Measurements from ENCODE around the gene HIVEP3. TPM values are rescaled to one million over a fixed set of nuclear protein-coding genes. Genes with fewer than 3 reads are reported as not detected.

The HIVEP3 gene
- polyA plus RNA-seq, 1 of the 3 experiments (the other 2 are of a cell fraction): 6.4 TPM

DNA sequence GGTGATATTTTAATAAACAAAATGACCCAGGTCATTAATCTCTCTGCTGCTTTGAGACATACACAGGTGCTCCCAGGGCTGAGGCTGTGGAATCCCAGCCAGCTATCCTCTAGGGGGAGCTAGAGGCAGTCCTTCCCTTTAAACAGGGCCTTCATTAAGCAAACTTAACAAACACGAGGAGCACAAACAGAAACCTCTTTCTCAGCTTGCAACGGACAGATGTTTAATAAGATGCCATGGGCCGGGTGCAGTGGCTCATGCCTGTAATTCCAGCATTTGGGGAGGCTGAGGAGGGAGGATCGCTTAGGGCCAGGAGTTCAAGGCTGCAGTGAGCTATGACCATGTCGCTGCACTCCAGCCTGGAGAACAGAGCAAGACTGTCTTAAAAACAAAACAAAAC is 106.7 kb downstream of the HIVEP3 start:
- Histone ChIP-seq H3K9ac (no peak overlapping the region), H3K4me1 (ENCODE audit: control insufficient read depth in 1 of 2, insufficient read depth in 2 of 2, low read depth in 1 of 2, low read length in 1 of 2) (peaks cover 0 to 16% of the 10 kb centered on the region in 2 experiments; a peak in 1 of 4 replicates), H3F3A (replicated peaks; ENCODE audit: insufficient read depth) (no peaks in the 10 kb centered on the region), H3K9me2 (no peaks in the 10 kb centered on the region), H2AFZ (ENCODE audit: low read depth) (no peak overlapping the region), H3K79me2 (ENCODE audit: insufficient read depth) (no peaks in the 10 kb centered on the region), H3K4me3 (ENCODE audit: low read depth in 2 of 2, low read length in 1 of 2) (no peak overlapping the region; a peak in 1 of 4 replicates), H3K4me2 (no peak overlapping the region), H3K27ac (ENCODE audit: low read depth in 2 of 2, low read length in 1 of 2) (peak overlapping the region in 1 of 2 experiments; percentile 38; a peak in 1 of 4 replicates), H4K20me1 (ENCODE audit: insufficient read depth) (no peaks in the 10 kb centered on the region), H3K27me3 (ENCODE audit: insufficient read depth) (no peaks in the 10 kb centered on the region), H3K9me3 (no peaks in the 10 kb centered on the region), H3K36me3 (replicated peaks in 1 of 2; ENCODE audit: control insufficient read depth in 1 of 2, insufficient read depth in 2 of 2, low read length in 1 of 2) (no peaks in the 10 kb centered on the region)
- WGBS (ENCODE audit: low lambda C conversion rate): 39% methylated on average over 5 of the region's 5 CpGs
- ChIA-PET POLR2A (no interaction called here), CTCF (interaction anchor here (0.6 to 2.1 kb wide), 30 partner anchors 9 to 513 kb away, joined by 3 to 9 read pairs (median 4); partner anchors contain the start of gene HIVEP3)
- peak; percentile 73 for DNase-seq
- peak; percentile 72 for TF ChIP-seq SMC3 (IDR thresholded peaks at IDR 0.05; ENCODE audit: low read depth, low read length)
- TF ChIP-seq CHD2 (IDR thresholded peaks at IDR 0.05; ENCODE audit: low read length, partially characterized antibody): no peak
- no peak for TF ChIP-seq FOSL2 (IDR thresholded peaks at IDR 0.05; ENCODE audit: borderline replicate concordance, low read depth)
- no peak for TF ChIP-seq FOXM1 (IDR thresholded peaks at IDR 0.05; ENCODE audit: low read depth)
- TF ChIP-seq NRF1 (IDR thresholded peaks at IDR 0.05; ENCODE audit: low read depth, low read length): no peak
- TF ChIP-seq FOXJ3 (CRISPR knock-in tag; IDR thresholded peaks at IDR 0.05): no peak
- TF ChIP-seq, protein P1, sequence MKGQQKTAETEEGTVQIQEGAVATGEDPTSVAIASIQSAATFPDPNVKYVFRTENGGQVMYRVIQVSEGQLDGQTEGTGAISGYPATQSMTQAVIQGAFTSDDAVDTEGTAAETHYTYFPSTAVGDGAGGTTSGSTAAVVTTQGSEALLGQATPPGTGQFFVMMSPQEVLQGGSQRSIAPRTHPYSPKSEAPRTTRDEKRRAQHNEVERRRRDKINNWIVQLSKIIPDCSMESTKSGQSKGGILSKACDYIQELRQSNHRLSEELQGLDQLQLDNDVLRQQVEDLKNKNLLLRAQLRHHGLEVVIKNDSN (IDR thresholded peaks at IDR 0.05; ENCODE audit: borderline replicate concordance, low read depth): no peak
- peak; percentile 82 for TF ChIP-seq RAD21 (IDR thresholded peaks at IDR 0.05; ENCODE audit: low read length)
- TF ChIP-seq, protein P2, sequence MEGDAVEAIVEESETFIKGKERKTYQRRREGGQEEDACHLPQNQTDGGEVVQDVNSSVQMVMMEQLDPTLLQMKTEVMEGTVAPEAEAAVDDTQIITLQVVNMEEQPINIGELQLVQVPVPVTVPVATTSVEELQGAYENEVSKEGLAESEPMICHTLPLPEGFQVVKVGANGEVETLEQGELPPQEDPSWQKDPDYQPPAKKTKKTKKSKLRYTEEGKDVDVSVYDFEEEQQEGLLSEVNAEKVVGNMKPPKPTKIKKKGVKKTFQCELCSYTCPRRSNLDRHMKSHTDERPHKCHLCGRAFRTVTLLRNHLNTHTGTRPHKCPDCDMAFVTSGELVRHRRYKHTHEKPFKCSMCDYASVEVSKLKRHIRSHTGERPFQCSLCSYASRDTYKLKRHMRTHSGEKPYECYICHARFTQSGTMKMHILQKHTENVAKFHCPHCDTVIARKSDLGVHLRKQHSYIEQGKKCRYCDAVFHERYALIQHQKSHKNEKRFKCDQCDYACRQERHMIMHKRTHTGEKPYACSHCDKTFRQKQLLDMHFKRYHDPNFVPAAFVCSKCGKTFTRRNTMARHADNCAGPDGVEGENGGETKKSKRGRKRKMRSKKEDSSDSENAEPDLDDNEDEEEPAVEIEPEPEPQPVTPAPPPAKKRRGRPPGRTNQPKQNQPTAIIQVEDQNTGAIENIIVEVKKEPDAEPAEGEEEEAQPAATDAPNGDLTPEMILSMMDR (IDR thresholded peaks at IDR 0.05): peak; percentile 80
- no peak for TF ChIP-seq POLR2AphosphoS5 (IDR thresholded peaks at IDR 0.05; ENCODE audit: low read depth, low read length)

DNA sequence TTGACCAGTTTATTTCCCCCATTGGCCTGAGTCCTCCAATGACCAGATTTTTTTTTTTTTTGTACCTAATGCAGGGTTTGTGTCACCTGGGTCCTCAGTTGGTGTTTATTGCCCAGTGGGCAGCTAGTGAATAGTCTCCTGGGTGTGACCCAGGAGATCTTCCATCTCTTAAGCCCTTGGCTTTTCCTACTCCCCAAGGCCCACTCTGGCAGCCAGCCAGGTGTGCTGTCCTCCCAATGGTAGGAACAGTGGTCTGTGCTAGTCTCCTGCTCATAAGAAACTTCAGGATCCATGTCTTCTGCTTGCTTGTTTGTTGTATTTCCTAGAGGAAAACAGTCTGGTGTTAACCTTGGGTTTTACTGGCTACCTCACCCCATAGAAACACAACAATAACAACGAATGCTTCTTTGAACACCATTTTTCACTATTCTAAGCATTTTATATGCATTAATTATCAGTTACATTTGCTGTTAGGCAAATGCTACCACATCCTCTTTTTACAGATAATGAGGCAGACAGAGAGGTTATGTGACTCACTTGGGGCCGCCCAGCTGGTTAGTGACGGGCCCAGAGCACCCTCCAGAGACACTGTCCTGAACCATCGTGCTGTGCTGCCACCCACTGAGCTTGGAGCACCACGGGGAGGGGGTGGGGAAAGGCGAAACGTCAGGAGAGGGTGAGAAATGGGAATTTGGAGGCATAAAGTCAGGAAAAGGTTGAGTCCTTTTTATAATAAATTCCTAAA is 107.5 kb downstream of the HIVEP3 start:
- H3K9me3 ChIP-seq: no peaks in the 10 kb centered on the region
- H3F3A ChIP-seq (replicated peaks; ENCODE audit: insufficient read depth): no peaks in the 10 kb centered on the region
- H3K27me3 ChIP-seq (ENCODE audit: insufficient read depth): no peaks in the 10 kb centered on the region
- no peak for DNase-seq
- no peak overlapping the region for H3K9ac ChIP-seq
- TF ChIP-seq RXRA (IDR thresholded peaks at IDR 0.05; ENCODE audit: borderline replicate concordance, low read depth) (no peak), SMC3 (IDR thresholded peaks at IDR 0.05; ENCODE audit: low read depth, low read length) (no peak), TCF12 (IDR thresholded peaks at IDR 0.05) (no peak), ELF1 (IDR thresholded peaks at IDR 0.05) (no peak), RCOR1 (IDR thresholded peaks at IDR 0.05; ENCODE audit: low read length) (no peak)
- TF ChIP-seq, protein P3, sequence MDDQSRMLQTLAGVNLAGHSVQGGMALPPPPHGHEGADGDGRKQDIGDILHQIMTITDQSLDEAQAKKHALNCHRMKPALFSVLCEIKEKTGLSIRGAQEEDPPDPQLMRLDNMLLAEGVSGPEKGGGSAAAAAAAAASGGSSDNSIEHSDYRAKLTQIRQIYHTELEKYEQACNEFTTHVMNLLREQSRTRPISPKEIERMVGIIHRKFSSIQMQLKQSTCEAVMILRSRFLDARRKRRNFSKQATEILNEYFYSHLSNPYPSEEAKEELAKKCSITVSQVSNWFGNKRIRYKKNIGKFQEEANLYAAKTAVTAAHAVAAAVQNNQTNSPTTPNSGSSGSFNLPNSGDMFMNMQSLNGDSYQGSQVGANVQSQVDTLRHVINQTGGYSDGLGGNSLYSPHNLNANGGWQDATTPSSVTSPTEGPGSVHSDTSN (IDR thresholded peaks at IDR 0.05): no peak
- H3K4me2 ChIP-seq: no peak overlapping the region
- no peaks in the 10 kb centered on the region for H3K36me3 ChIP-seq (replicated peaks in 1 of 2; ENCODE audit: control insufficient read depth in 1 of 2, insufficient read depth in 2 of 2, low read length in 1 of 2)
- ChIA-PET POLR2A (no interaction called here), CTCF (interaction anchor here (1.0 to 2.1 kb wide), 19 partner anchors 9 to 514 kb away, joined by 3 to 9 read pairs (median 4); partner anchors contain the start of gene HIVEP3)
- no peak overlapping the region for H3K4me3 ChIP-seq (ENCODE audit: low read depth in 2 of 2, low read length in 1 of 2)
- no peaks in the 10 kb centered on the region for H3K79me2 ChIP-seq (ENCODE audit: insufficient read depth)
- no peak overlapping the region for H2AFZ ChIP-seq (ENCODE audit: low read depth)
- H3K4me1 ChIP-seq (ENCODE audit: control insufficient read depth in 1 of 2, insufficient read depth in 2 of 2, low read depth in 1 of 2, low read length in 1 of 2): peaks cover 0 to 16% of the 10 kb centered on the region in 2 experiments; a peak in 1 of 4 replicates
- WGBS (ENCODE audit: low lambda C conversion rate): 69% methylated on average over 7 of the region's 7 CpGs
- no peaks in the 10 kb centered on the region for H3K9me2 ChIP-seq
- no peak overlapping the region for H3K27ac ChIP-seq (ENCODE audit: low read depth in 2 of 2, low read length in 1 of 2)
- no peaks in the 10 kb centered on the region for H4K20me1 ChIP-seq (ENCODE audit: insufficient read depth)
